Measurements from ENCODE around the gene SPCS1.
"Not testable (repeated sequence)": the region's sequence is repeated elsewhere in the genome, so short reads cannot be mapped to it uniquely, and the experiment has no call there.

The SPCS1 gene

DNA sequence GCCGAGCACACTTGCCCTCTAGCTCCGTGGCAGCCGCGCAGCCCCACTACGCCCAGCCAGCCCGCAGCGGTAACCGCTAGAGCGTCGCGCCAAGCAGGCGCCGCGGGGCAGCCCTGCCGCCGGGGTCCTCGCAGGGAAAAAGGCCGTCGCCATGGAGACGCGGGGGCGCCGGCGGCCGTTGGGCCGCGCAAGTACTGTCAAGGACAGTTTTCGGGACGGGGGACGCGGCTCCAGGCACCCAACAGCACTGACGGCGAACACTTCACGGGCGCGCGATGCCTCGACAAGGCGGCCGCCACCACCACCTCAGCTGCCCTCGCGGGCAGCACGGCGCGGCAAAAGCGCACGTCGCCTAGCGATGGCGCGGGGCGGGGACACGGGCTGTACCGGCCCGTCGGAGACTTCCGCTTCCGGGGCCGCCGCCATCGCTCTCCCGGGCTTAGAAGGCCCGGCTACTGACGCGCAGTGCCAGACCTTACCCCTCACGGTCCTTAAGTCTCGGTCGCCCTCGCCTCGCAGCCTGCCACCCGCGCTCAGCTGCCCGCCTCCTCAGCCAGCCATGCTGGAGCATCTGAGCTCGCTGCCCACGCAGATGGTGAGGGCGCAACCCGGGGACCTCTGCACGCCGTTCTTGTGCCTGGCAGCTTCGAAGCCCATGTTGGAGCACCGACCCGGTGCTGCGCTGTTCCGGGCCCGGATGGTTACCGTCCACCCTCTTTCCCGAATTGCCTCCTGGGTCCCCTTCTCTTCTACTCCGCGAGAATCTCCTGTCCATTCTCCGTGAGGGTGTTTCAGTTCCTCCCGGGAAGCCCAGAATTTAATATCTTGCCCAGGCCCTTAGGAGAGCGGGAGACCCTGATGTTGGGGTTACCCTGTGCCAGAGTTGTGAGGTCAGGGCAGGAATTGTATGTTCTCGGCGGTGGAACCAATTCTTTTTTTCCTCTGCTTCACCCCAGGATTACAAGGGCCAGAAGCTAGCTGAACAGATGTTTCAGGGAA is at the start of gene SPCS1, which contains the start of gene GLT8D1:
Gene SPCS1 (plus strand): TSS at position 419 of the 999 bp plus-strand sequence. CDS start 141 bp downstream, at position 560.
Gene GLT8D1 (minus strand): TSS at position 104 of the 999 bp plus-strand sequence. CDS start 5,331 bp downstream, outside the sequence.
- peak; percentile 81 for DNase-seq

DNA sequence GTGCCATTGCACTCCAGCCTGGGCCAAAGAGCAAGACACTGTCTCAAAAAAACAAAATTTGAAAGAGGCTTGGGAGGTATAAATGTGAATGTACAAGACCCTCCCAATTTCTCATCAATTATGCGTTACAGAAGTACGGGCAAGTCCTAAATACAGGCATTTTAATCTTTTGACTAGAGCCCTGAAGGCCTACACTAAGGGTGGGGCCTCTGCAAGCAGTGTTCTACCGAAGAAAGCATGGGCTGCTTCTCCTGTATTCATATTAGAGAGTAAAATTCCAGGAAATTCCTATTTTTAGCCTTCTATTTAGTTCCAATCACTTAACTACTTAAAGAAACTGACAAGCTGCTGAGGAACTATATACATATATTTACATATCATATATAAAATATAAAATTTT is 45.9 kb upstream of the SPCS1 start:
- DNase-seq = no peak

GRCh38 chr3:52663098-52663497 is 42.8 kb upstream of the SPCS1 start:
- no peak for DNase-seq

GRCh38 chr3:52670621-52671521 is 35.0 kb upstream of the SPCS1 start:
- DNase-seq = no peak

- no peak for DNase-seq
These were observed 34.2 kb upstream of the SPCS1 start for GRCh38 chr3:52671676-52672075.

GRCh38 chr3:52676201-52676600 is 29.7 kb upstream of the SPCS1 start:
- DNase-seq = not testable (repeated sequence)

- no peak for DNase-seq
These were observed 27.4 kb upstream of the SPCS1 start for GRCh38 chr3:52678265-52679198.

- no peak for DNase-seq
These were observed 26.7 kb upstream of the SPCS1 start for GRCh38 chr3:52679199-52679538.

GRCh38 chr3:52679811-52680210 is 26.1 kb upstream of the SPCS1 start:
- DNase-seq = no peak

DNA sequence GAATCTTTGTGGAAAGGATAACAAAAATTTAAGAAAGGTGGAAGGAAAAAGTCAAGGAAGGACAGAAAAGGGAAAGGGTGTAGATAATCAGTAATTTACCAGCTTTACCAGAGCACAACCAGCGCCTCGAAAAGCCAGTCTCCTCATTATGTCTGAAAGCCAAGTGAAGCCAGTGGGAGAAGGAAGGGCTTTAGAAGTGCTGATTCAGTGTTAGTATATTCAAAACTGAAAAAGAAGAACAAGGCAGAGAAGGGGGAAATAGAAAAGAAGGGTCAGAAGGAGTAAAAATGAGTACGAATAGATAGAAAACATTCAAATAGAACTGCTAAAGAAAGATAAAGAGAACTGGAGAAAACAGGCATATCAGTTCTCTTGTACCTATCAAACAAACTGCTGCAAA is 24.3 kb upstream of the SPCS1 start:
- no peak for DNase-seq

DNA sequence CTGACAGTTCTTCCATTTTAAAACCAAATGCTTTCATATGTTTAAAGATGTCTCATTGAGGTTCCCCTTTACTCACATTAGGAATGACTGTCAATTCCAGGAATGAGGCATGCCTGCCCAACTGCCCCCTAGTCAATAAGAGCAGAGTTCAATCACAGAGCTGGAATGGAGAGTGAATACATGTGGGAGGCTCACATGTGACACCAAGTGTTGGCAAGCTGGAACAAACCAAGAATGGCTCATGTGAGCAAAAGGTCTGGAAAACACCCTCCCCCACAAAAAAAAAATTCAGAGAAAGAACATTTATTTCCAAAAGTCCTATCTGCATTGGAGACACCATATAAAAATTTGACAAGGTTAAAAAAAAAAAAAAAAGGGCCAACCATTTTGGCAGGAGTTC is 23.9 kb upstream of the SPCS1 start:
- no peak for DNase-seq

DNA sequence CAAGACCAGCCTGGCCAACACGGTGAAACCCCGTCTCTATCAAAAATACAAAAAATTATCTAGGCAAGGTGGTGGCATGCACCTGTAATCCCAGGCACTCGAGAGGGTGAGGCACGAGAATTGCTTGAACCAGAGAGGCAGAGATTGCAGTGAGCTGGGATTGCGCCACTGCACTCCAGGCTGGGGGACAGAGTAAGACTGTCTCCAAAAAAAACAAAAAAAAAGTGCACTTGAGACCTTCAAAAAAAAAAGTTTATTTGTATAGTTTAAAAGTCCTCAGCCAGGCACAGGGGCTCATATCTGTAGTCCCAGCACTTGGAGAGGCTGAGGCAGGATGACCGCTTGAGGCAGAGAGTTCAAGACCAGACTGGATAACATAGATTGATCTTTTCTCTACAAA is 22.3 kb upstream of the SPCS1 start:
- no peak for DNase-seq

- DNase-seq = no peak
These were observed 21.7 kb upstream of the SPCS1 start for GRCh38 chr3:52684184-52684583.

DNA sequence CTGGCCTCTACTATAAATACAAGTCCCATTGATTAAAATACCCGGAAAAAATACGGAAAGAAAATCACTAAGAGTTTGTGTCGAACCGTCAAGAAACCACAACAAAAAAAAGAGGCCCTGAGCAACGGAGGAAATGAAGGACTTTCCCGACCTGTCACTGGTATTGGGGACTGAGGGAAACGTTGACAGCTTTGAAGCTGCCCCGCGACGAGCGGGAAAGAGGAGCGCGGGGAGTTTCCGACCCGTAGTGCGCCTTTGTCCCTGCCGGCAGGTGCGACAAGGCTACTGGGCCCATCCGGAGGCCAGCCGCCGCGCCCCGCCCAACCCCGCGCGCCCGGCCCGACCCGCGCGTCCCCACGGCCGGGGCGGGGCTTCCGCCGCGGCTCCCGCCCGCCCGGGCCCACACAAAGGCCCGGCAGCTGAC is 20.6 kb upstream of the SPCS1 start:
- peak; percentile 64 for DNase-seq

DNA sequence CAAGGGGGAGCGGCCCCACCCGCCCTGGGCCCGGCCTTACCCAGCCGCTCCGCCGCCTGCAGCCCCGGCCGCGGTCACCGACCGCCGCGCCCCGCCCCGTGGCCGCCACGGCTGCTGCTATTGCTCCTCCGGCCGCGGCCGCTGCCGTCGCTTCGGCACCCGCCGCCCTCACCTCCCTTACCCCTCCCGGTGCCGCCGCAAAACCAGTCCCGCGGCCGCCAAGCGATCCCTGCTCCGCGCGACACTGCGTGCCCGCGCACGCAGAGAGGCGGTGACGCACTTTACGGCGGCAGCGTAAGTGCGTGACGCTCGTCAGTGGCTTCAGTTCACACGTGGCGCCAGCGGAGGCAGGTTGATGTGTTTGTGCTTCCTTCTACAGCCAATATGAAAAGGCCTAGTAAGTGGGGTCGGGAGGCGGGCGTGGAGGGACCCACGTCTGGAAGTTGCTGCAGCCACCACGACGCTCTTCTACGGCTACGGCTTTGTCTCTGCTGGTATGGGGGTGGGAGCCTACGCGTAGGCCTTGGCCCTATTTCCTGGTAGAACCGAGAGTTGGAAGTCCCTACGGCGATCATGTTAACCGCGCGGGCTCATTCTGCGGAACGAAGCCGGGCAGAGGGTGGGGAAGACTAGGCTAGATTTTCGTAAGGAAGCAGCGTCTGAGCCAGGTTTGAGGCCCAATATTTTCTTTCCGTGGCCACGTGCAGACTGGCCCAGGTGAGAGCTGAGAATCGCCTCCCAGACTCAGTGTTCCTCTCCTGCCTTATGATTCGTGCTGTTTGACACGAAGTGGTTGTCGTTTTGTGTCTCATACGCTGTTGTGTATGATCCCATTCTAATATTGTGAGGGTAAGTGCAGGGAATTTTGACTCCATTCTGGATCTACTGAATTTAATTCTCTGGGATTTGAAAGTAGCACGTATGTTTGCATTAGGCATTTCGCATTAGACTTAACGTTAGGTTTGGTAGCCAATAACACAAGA is 19.9 kb upstream of the SPCS1 start, which contains the start of the genes GNL3 and PBRM1:
Gene GNL3 (plus strand): TSS at position 324 of the 983 bp plus-strand sequence. CDS start 61 bp downstream, at position 385.
Gene PBRM1 (minus strand): TSS at position 205 of the 983 bp plus-strand sequence.
- peak; percentile 90 for DNase-seq

DNA sequence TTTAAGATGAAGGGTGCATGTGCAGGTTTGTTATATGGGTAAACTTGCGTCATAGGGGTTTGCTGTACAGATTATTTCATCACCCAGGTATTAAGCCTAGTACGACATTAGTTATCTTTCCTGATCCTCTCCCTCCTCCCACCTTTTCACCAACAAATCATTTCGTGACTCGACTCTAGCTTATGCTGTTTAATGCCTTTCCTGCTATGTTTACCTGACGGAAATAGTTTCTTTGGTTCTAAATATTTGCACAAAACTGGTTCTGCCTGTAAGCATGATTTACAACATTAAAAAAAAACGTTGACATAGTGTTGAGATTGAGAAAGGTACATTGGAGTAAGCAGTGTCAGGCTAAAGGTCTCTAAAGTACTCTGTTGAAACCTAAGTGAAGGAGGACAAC is 17.6 kb upstream of the SPCS1 start:
- DNase-seq = no peak

- DNase-seq = no peak
These were observed 16.8 kb upstream of the SPCS1 start for GRCh38 chr3:52689151-52689550.

DNA sequence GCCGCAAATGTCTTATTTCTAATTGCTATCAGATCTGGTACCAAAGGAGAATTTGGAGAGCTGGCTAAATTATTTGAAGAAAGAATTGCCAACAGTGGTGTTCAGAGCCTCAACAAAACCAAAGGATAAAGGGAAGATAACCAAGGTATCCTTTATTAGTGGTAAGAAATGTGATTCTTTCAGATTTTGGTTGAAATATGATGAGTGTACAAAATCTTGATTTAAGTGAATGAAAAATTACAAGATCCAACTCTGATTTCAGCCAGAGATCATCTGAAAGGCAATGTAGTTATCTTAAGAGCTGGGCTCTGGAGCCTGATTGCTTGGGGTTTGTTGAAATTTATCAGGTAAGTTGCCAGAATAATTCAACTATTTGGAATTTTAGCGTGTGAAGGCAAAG is 15.3 kb upstream of the SPCS1 start:
- DNase-seq = no peak

- no peak for DNase-seq
These were observed 12.8 kb upstream of the SPCS1 start for GRCh38 chr3:52693071-52693470.

DNA sequence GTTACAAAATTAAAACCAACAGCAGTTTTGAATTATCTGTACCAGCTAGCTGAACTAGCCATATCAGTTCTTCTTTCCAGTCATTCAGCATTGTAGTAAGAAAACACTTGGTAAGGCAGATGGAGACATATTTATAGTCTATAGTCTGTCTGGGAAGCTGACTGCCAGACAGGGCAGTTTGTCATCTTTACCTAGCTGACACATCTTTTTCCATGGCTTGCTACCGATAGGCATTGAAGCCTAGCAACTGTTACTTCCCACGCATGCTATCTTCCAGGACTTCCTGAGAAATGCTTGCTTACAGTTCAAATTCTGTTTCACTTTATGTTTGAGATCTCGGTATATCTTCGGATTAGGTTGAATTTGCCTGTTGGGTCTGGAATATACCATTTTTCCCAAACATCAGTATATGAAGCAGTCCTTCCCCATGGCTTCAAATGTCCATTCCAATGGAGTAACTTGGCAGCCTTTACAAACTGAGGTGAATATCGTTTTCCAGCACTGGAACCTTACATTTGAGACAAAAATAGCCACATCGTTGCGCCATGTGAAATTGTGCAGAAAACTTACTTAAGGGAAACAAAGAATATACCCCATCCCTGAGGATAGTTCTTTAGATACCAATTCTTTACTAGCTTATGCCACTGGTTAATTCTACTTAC is 11.2 kb upstream of the SPCS1 start:
- DNase-seq = no peak

Data from activated effector memory CD4-positive, alpha-beta T cell treated with Interleukin-2 at 50 U/mL for 16 hours (primary cell).